Measurements from ENCODE around the gene CRYBB1.

CRYBB1 gene

GRCh38 chr22:26577081-26577480, 40.7 kb downstream of the CRYBB1 start:
- no peak for DNase-seq (ENCODE audit: low spot score)

GRCh38 chr22:26576026-26576680, 41.7 kb downstream of the CRYBB1 start:
- peak; percentile 47 for DNase-seq (ENCODE audit: low spot score)

DNA sequence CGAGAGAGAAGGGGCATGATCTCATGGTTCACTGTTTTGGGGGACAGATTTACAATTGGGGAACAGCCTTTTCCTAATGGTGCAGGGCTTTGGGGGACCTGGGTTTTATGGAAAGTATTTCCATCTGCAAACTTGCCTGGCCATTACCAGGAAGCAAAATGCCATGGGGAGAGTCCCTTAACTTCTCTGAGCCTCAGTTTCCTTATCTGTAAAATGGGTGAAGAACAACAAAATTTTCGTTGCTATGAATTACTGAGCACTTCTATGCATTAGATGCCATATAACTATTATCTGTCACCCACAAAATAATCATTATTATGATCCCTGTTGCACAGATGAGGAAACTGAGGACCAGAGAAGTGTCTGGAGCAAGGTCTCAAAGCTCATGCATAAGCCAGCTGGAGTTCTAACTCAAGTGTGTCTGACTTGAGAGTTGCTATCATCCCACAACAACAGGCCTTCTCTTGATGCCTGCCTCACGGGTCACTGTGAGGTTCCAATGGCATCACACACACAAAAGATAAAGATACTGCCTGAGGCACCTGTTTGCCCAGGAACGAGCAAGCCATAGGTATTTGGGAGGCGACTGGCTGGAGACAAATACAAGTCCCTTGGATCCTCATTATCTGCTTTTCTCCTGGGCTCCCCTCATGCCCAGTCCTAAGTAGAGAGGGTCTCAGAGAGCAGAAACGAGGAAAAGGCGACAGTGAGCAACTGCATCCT, 43.7 kb downstream of the CRYBB1 start:
- no peak for DNase-seq (ENCODE audit: low spot score)

- peak; percentile 64 for DNase-seq (ENCODE audit: low spot score)
These were observed 44.7 kb downstream of the CRYBB1 start for GRCh38 chr22:26573026-26573662.

DNA sequence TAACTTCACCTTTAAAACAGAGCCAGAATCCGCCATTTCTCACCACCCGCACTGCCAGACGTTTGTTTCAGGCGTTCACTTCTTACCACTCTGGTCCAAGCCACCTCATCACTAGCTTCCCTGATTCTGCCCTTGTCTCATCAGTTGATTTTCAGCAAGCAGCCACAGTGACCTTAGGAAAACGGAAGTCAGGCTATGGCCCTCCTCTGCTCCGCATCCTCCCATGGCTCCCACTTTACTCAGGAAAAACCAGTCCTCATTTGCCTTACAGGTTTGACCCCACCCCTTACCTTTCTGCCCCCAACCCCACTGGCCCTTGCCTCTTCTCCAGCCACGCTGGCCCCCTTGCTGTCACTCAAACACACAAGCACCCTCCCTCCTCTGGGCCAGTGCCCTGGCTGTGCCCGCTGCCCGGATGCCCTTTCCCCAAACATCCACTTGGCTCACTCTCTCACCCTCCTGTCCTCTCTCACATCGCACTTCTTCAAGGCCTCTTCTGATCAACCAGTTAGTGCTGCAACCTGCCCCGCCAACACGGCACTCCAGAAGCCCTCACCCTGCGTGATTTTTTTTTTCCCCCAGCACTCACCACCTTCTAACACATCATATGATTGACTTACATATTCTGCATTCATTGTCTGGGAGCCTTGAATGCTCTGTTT, 46.8 kb downstream of the CRYBB1 start:
- no peak for DNase-seq (ENCODE audit: low spot score)

DNA sequence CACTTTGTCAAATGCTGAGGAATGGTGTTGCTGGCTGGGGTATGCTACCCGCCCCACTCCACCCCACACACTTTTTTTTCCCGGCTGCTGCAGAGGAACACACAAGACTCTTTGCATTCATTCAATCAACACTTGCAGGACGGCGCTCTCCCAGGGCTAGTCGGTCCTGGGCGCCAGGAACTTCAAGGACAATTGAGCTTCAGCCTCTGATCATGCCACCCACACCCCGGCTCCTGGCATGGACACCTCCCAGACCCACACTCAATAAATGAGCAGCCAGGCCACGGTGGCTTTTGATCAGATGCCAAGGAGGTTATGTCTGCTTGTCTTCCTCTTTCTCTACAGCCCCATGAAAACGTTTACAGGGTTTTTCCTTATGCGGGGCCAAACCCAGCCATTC, 47.7 kb downstream of the CRYBB1 start:
- peak; percentile 48 for DNase-seq (ENCODE audit: low spot score)

- no peak for DNase-seq (ENCODE audit: low spot score)
These were observed 49.6 kb downstream of the CRYBB1 start for GRCh38 chr22:26568207-26568706.

DNA sequence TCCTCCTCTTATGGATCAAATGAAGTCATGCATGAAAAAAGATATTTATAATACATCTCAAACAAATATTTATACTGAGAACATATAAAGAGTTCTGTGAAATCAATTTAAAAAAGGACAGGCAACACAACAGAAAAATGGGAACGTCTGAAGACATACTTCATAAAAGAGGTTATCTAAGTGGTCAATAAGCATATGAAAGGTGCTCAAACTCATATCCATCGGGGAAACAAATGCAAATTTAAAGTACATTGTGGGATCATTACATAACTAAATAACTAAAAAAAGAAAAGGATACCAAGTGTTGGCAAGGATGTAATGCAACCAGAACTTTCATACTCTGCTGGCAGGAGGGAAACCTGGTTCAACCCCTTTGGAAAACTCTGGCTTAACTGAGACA, 50.2 kb downstream of the CRYBB1 start:
- no peak for DNase-seq (ENCODE audit: low spot score)

GRCh38 chr22:26566994-26567393, 50.8 kb downstream of the CRYBB1 start:
- DNase-seq (ENCODE audit: low spot score), result no peak

GRCh38 chr22:26565889-26566288, 51.9 kb downstream of the CRYBB1 start:
- DNase-seq (ENCODE audit: low spot score), result no peak

- no peak for DNase-seq (ENCODE audit: low spot score)
These were observed 52.6 kb downstream of the CRYBB1 start for GRCh38 chr22:26565181-26565580.

GRCh38 chr22:26564672-26565071, 53.2 kb downstream of the CRYBB1 start:
- DNase-seq (ENCODE audit: low spot score), result no peak

- DNase-seq (ENCODE audit: low spot score), result no peak
These were observed 53.6 kb downstream of the CRYBB1 start for GRCh38 chr22:26564181-26564580.

DNA sequence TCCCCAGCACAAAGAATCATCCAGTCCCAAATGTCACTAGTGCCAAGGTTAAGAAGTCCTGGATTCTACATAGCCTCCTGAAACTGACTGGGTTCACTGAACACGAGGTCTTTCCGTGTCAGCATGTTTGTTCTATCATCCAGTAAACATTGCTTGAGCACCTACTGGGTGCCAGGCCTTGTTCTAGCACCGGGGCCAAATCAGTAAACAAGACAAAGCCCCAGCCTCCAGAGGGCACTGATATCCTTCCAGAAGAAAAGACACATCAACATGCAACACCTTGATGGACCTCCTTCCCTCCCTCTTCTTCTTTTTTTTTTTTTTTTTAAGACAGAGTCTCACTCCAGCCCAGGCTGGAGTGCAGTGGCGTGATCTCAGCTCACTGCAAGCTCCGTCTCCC, 54.8 kb downstream of the CRYBB1 start:
- DNase-seq (ENCODE audit: low spot score), result no peak

- DNase-seq (ENCODE audit: low spot score), result no peak
These were observed 55.9 kb downstream of the CRYBB1 start for GRCh38 chr22:26561756-26562417.

- no peak for DNase-seq (ENCODE audit: low spot score)
These were observed 57.8 kb downstream of the CRYBB1 start for GRCh38 chr22:26559961-26560575.

- DNase-seq (ENCODE audit: low spot score), result no peak
These were observed 59.5 kb downstream of the CRYBB1 start for GRCh38 chr22:26558248-26558895.

DNA sequence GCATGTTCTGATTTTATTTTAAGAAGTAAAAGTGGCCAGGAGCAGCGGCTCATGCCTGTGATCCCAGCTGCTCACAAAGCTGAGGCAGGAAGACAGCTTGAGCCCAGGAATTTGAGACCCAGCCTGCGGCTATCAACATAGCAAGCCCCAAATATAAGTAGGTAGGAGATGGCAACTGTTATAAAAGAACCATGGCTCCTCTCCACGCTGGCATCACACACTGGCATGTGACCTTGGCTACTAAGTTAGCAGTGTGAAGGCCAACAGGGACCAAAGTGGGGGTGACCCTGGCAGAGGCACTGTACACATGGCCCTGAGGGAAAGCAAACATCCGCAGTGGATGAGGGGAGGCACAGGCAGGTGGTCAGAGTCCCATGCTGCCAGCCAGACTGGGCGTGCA, 60.9 kb downstream of the CRYBB1 start:
- no peak for DNase-seq (ENCODE audit: low spot score)

GRCh38 chr22:26555478-26555877, 62.3 kb downstream of the CRYBB1 start:
- DNase-seq (ENCODE audit: low spot score), result no peak

DNA sequence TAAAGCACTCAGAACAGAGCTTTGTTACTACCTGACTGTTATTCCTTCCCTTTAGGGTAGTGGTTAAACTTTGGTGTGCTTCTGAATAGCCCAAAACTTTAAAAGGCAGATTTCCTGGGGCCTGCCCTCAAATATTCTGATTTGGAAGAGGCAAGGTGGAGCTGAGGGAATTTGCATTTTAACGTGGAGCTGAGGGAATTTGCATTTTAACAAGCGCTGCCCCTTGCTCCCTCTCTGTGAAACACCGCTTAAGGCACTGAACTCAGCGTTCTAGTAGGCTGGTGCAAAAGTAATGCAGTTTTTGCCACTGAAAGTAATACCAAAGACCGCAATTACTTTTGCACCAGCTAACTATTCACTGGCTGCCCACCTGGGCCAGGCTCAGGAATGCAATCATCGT, 62.9 kb downstream of the CRYBB1 start:
- DNase-seq (ENCODE audit: low spot score), result no peak

All from Ammon's horn (tissue), 1 donor.